HG02870 (cell line): ENCODE results near the gene LSM4.
A peak's percentile ranks its signal among the peaks of the same experiment; 100 is the strongest.
"Not testable (repeated sequence)": the region's sequence is repeated elsewhere in the genome, so short reads cannot be mapped to it uniquely, and the experiment has no call there.

ENCODE experiments used
- ATAC-seq: cut with Tn5 transposase; IDR thresholded peaks from one replicate; pipeline ENCODE4 v1.9.1; 2021; ENCODE audit warnings: mild to moderate bottlenecking, moderate library complexity; ENCODE audit not compliant: unreplicated experiment

Gene LSM4

DNA sequence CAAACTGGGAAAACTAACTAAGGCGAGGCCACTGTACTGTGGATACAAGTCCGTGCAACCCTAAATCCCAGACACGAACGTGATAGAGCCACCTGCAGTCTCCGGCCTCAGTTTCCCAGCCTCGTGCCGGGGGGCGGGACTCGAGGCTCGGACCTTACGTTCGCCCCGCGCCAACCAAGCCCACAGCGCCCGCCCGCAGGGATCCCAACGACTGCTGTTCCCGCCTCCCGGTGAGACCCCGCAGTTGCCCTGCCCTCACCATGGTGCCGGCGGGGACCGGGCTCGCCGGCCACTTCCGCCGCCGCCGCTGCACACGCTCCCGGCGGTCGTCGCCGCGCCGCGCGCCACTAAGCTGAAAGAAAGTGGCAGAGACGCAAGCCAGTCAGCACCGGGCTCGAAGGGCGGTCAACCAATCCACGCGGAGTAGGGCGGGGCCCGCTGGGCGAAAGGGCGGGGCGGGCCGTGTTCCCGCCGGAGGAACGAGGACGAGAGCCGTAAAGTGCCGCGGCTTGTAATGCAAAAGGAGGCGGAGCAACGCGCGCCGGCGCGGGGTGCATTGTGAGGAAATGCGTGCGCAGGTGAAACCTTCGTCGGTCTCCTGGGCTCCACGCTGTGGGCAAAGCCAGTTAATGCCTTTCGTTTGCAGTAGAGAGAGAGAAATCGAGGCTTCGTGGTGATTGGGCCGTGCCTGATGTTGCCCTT is at the start of gene LSM4:
TSS of gene LSM4 (minus strand) at position 318 of the 702 bp plus-strand sequence. CDS start at position 262, 56 bp downstream.
- peak; percentile 90 for ATAC-seq

DNA sequence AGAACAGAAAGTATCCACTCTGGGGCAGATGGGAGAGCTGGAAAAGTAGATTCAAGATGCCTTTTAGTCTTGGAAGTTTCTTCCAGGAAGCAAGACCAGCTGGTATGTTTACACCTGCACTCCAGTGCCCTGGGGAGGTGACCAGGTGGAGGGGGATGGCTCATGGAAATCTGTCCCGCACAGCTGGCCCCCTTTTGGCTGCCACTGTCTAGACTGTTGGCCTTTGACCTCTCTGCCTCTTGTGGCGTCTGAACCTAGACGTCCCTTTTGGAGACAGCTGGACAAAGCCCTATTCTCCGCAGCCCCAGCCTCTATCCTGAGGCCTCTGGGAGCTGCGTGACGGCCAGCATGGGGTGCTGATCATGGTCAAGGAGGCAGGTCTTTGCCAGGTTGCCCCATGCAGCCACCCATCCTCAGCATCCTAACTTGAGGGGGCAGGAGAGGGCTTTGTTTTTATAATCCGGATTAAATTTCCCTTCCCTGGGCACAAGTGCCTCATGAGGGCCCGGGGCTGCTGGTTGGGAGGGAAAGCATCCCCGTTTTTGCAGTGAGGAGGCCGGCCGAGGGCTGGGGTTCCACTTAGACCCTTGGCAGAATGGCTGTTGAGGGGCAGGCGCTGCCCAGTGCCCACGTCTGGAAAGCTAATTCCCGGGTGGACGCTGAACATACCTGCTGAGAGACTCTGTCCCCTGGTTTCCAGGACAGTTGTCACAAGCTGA is 45.8 kb upstream of the LSM4 start:
- no peak for ATAC-seq

DNA sequence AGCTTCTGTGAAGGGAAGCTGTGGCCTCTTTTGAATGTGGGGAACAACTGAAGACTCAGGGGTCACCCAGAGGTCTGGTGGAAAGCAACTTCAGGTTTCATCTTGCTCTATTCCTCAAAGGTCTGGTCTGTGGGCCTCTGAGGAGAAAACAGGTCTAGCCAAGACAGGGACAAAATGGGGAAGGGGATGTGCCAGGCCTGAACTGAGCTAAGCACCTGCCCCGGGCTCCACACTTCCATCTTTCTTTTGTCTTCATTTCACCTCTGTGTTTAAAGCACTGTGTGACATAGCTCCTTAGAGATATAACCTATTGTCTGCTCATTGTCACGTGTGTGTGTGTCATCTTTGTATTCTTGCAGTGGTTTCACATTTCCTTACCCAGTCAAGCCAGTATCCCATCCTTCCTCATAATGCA is 43.2 kb upstream of the LSM4 start:
- no peak for ATAC-seq

DNA sequence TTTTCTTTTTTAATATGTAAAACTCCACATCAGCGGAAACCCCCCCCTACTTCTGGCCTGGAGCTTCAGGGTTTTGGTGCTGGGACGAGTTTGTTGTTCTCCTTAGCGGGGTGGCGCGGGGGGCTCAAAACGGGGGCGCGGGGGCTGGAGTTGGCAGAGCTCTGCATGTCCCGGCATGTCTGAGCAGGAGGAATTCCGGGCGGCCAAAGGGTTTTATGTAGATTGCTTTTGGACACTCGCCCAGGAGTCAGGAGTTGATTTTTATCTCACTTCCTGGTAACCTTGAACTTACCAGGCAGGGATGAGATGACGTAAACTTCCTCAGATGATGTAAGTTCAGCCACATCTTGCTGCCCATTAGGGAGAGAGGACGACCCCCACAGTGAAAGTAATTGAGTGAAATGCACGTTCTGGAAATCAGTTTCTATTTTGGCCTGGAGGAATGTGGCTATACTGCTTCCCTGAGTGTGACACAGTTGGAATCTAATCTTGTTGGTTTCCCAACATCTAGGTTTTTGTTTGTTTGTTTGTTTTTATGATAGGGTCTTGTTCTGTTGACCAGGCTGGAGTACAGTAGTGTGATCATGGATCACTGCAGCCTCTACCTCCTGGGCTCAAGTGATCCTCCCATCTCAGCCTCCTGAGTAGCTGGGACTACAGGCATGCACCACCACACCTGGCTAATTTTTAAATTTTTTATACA is 42.1 kb upstream of the LSM4 start:
- ATAC-seq, result no peak

DNA sequence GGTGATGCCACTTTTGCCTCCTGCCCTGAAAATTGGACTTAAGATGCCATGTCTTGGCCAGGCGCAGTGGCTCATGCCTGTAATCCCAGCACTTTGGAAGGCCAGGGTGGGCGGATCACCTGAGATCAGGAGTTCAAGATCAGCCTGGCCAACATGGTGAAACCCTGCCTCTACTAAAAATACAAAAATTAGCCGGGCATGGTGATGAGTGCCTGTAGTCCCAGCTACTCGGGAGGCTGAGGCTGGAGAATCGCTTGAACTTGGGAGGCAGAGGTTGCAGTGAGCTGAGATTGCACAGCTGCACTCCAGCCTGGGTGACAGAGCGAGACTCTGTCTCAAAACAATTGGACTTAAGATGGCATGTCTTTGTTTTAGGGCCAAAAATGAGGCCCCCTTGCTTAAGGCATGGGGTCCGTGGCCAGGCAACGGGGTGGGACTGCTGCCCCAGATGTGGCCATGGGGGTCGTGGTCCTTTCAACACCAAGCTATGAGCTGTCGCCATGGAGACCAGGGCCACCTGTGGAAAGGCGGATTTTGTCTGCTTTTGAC is 41.5 kb upstream of the LSM4 start:
- ATAC-seq, result not testable (repeated sequence)

DNA sequence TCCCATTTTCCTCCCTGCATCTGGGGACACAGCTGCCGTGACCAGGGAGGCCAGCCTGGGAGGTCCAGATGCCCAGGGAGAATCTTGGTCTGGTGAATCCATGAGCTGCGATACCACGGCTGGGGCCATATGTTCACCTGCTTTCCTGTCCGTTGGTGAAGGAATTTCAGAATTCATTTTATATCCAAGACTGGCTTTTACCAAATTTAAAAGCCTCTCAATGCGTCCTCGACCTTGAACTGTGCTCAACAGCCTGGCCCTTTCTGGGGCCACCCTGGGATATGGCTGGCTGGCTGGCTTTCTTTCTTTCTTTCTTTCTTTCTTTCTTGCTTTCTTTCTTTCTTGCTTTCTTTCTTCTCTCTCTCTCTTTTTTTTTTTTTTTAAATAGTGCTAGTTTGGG is 40.9 kb upstream of the LSM4 start:
- no peak for ATAC-seq

DNA sequence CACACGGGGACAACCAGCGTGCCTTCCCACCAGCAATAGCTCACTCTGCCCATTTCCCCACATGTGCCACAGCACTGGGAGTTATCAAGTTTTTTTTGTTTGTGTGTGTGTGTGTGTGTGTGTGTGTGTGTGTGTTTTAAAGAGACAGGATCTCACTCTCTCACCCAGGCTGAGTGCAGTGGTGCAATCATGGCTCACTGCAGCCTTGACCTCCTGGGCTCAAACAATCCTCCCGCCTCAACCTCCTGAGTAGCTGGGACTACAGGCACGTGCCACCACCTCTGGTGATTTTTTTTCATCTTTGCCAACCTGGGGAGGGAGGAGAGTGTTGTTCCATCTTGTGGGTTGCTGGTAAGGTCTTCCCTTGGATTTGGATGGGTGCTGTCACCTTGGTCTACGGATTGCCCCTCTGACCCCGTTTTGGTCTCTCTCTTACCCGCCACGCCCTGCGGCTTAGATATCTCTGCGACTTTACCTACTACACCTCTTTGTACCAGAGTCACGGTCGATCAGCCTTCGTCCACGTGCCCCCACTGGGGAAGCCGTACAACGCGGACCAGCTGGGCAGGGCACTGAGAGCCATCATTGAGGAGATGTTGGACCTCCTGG is 40.2 kb upstream of the LSM4 start:
- ATAC-seq, result no peak

DNA sequence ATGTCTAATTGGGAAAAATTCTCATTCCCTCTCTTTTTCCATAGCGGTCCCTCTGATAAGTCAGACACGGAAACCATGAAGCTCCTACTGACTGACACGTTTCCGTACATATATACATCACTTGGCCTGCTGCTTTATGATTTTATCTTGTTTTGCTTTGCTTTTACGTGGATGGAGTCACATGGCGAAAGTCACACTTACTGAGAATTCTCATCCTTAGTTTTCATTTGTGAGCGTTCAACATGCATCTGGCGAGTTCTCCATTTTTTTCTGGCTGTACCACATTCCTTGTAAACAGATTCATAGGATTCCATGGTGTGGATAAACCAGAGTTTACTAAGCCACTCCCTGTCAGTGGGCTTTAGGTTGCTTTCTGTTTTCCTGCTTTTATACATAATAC is 38.8 kb upstream of the LSM4 start:
- ATAC-seq, result no peak

DNA sequence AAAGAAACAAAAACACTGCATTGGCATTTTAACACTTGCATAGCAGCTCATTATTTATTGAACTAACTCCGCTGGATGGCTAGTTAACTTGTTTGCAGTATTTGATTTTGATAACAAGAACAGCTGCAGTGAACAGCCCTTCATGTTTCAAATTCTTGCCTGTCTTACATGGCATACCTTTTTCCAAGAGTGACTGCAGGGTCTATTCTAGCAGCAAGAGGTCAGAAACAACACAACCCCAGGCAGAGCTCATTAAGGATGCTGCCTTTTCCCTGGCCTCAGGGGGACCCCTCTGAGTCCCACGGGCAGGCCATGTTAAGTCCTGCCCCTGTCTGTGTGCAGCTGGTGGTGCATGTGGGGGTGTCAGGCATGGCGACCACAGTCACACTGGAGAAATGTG is 34.2 kb upstream of the LSM4 start:
- no peak for ATAC-seq

DNA sequence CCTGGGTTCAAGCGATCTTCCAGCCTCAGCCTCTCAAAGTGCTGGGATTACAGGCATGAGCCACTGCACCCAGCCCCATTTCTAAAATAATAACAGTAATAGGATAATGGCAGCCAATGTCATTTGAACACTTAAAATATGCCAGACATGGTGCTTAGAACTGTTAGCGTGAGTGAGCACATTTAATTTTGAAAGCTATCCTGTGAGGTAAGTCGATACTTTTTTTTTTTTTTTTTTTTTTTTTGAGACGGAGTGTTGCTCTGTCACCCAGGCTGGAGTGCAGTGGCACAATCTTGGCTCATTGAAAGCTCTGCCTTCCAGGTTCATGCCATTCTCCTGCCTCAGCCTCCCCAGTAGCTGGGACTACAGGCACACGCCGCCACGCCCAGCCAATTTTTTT is 31.9 kb upstream of the LSM4 start:
- ATAC-seq, result not testable (repeated sequence)

DNA sequence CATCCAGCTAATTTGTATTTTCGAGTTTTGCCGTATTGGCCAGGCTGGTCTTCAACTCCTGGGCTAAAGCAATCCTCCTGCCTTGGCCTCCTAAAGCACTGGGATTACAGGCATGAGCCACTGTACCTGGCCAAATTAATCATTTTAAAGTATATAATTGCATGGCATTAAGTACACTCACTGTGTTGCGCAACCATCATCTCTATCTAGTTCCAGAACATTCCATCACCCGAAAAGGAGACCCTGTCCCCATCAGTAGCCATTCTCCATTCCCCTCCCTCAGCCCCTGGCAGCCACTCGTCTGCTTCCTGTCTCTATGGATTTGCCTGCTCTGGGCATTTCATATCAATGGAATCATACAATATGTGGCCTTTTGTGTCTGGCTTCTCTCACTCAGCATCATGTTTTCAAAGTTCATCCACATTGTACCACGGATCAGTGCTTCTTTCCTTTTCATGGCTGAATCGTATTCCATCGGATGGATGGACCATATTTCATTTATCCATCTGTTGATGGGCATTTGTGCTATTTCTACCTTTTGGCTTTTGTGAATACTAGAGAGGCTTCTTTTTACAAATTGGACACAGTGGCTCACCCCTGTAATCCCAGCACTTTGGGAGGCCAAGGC is 30.6 kb upstream of the LSM4 start:
- no peak for ATAC-seq

DNA sequence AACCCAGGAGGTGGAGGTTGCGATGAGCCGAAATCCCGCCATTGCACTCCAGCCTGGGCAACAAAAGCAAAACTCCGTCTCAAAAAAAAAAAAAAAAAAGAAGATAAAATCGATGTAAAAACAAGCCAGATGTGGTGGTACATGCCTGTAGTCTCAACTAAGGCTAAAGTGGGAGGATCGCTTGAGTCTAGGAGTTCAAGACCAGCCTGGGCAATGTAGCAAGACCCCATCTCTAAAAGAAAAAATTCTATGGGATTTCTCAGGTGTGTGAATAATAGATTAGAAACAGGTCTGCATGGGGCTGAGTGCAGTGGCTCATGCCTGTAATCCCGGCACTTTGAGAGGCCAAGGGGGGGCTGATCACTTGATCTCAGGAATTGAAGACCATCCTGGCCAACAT is 28.7 kb upstream of the LSM4 start:
- ATAC-seq, result no peak

DNA sequence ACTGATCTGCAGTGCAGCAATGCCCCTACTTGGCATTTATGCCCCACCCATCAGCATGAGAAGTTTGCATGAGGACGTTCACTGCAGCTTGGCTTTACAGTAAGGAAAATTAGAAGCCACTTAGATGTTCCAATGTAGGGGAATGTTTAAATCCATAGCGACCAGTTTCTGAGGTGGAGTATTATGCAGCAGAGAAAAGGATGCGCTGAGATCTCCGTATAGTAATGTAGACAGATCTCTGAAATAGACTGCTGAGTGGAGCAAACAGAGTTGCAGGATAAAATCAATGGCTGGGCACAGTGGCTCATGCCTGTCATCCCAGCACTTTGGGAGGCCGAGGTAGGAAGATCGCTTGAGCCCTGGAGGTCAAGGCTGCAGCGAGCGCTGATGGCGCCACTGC is 27.6 kb upstream of the LSM4 start:
- ATAC-seq, result no peak

DNA sequence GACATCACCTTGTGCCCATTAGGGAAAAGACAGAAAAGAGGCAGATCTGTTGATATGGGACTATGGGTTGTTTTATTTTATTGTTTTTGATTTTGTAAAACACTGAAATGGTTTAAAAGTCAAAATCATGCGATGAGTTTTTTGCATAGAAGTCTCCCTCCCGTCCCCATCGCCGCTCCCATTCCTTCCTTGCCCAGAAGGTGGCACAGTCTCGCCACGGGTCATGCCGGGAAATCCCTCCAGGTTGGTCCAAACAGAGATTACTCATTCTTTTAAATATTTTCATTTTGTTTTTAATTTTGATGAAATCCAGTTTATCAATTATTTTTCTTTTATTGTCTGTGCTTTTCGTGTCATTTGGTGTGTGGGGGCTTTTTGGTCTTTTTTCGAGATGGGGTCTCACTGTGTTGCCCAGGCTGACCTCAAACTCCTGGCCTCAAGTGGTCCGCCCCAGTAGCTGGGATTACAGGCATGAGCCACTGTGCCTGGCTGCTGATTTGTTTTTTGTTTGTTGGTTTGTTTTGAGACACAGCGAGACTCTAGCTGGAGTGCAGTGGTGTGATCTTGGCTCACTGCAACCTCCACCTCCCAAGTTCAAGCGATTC is 26.8 kb upstream of the LSM4 start:
- ATAC-seq, result no peak

DNA sequence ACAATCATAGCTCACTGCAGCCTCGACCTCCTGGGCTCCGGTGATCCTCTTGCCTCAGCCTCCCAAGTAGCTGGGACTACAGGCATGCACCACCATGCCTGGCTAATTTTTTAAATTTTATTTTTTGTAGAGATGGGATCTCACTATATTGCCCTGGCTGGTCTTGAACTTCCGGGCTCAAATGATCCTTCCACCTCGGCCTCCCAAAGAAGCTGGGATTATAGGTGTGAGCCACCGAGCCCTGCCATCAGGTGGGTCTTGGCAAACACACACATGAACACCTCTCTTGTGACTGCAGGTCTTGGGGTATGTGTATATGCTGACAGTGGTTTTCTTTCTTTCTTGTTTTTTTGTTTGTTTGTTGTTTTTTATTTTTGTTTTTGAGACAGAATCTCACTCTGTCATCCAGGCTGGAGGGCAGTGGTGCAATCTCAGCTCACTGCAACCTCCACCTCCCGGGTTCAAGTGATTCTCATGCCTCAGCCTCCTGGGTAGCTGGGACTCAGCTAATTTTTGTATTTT is 26.0 kb upstream of the LSM4 start:
- not testable (repeated sequence) for ATAC-seq

DNA sequence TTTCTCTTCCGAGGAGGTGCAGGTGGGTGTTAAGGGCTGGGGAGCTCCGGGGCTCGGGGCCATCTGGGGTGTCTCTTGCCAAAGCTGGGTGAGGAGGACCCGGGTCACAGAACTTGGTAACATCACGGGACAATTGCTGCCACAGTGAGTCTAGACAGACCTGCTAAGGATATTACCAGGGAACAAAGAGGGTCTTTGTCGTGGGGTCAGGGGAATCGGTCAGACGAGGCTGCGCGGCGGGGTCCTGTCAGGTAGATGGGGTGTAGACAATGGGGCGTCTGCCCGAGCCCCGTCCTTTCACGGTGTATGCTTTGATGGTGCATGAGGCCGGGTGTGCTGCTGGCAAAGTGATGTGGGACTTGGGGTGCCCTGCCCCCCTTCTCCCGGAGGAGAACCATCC is 25.3 kb upstream of the LSM4 start:
- no peak for ATAC-seq

DNA sequence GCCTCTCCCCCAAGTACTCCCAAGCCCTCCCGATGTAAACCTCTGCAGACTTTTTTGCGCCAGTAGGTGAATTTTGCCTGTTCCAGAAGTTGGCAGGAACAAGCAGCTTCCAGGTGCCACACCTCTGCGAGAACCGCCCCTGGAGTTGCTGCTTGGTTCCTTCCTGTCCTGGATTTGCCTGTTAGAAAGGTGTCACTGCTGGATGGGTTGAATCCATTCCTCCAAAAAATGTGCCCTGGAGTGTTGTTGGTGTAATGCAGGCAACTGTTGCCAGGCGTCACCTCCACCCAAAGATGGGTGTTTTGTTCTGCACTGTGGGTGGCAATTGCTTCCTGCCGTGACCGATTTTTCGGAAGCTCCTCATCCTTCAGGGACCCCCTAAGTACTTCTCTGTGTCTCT is 23.2 kb upstream of the LSM4 start:
- no peak for ATAC-seq

DNA sequence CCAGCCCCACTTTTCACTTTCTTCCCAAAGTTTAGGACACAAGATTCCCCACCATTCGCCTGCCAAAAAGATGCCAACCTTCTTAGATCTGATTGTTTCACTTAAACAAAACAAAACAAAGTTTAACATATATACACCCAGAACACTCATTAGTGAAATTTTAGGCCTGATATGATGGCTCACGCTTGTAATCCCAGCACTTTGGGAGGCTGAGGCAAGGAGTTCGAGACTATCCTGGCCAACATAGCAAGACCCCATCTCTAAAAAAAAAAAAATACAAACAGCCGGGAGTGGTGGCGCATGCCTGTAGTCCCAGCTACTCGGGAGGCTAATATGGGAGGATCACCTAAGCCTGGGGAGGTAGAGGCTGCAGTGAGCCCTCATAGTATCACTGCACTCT is 22.4 kb upstream of the LSM4 start:
- ATAC-seq, result no peak

DNA sequence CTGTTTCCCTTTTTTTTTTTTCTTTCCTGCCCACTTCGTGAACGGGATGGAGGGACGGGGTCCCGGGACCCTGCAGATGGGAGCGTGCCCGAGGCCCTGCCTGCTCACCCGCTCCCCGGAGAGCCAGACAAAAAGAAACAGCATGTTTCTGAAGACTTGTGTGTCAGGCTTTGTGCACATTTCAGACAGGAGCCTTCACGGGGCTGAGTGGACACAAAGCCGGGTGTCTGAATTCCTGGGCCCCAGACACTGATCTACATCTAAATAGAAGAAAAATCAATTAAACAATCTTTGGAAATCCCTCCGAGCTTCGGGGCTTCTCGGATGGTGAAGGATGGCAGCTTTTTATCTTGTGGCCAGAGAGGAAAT is 21.7 kb upstream of the LSM4 start:
- no peak for ATAC-seq

DNA sequence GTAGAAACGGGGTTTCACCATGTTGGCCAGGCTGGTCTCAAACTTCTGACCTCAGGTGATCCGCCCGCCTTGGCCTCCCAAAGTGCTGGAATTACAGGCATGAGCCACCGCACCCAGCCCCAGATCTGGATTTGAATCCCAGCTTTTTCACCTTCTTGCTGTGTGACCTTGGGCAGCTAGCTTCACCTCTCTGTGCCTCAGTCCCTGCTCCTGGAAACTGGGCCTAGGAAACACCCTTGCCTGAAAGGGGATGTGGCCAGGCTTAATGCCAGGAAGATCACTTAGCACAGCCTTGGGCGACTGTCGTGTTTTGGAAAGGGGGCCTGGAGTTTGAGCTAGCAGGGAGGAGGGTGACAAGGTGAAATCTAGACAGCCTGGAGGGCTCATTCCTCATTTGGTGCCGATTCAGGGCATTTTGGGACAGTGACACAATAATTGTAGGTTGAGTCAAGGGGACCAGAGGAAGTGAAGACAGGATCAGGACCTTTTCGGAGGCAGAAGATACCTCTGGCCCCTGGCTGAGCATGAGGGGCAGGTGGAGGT is 19.3 kb upstream of the LSM4 start:
- no peak for ATAC-seq
